Osteoblast (primary cell): ENCODE measurements around the gene HPSE2. TPM values are rescaled to one million over a fixed set of nuclear protein-coding genes. Genes with fewer than 3 reads are reported as not detected.

Experiments used
- DNase-seq: peaks from one replicate; pipeline ENCODE4 v3.0.0; 2011; ENCODE audit warnings: low spot score, mixed read lengths; ENCODE audit not compliant: insufficient read length; ENCODE audit errors: missing footprints
- H2AFZ ChIP-seq: 2 replicates; pipeline ENCODE4 v1.6.0; 2011; ENCODE audit warnings: mild to moderate bottlenecking, low read length
- H3K27ac ChIP-seq: 2 replicates; pipeline ENCODE4 v1.5.1; 2011; ENCODE audit warnings: mild to moderate bottlenecking, low read depth, low read length, moderate library complexity
- H3K27me3 ChIP-seq: 2 replicates; pipeline ENCODE4 v1.6.0; 2012; ENCODE audit warnings: mild to moderate bottlenecking, control low read depth, inconsistent platforms, low read length, moderate library complexity; ENCODE audit not compliant: insufficient read depth
- H3K36me3 ChIP-seq: 2 replicates; pipeline ENCODE4 v1.5.1; 2011; ENCODE audit warnings: mild to moderate bottlenecking, low read length, control low read depth, moderate library complexity; ENCODE audit not compliant: insufficient read depth
- H3K4me1 ChIP-seq: 2 replicates; pipeline ENCODE4 v1.5.1; 2011; ENCODE audit warnings: mild to moderate bottlenecking, low read length, control low read depth, moderate library complexity; ENCODE audit not compliant: insufficient read depth
- H3K4me2 ChIP-seq: 2 replicates; pipeline ENCODE4 v1.6.0; 2011; ENCODE audit warnings: mild to moderate bottlenecking, low read length; ENCODE audit not compliant: insufficient read depth
- H3K4me3 ChIP-seq: fragments of 200-600 bp; sonication (generic); 3 replicates; pipeline ENCODE4 v1.5.1; 2012; ENCODE audit warnings: mild to moderate bottlenecking, low read length, inconsistent platforms; ENCODE audit not compliant: insufficient read depth
- H3K79me2 ChIP-seq: 2 replicates; pipeline ENCODE4 v1.6.0; 2012; ENCODE audit warnings: mild to moderate bottlenecking, low read length, control low read depth, inconsistent platforms; ENCODE audit not compliant: insufficient read depth
- H3K9me3 ChIP-seq: 2 replicates; pipeline ENCODE4 v1.5.1; 2011; ENCODE audit warnings: low read depth, low read length, control low read depth
- H4K20me1 ChIP-seq: 2 replicates; pipeline ENCODE4 v1.6.0; 2012; ENCODE audit warnings: mild to moderate bottlenecking, low read length, control low read depth; ENCODE audit not compliant: insufficient read depth
- total RNA-seq: library from RNA; depleted of rRNA; stranded (reverse); fragments of >200 nt; gene quantifications from 2 replicates; pipeline ENCODE4 v1.2.3, GENCODE V29; 2012
- TF ChIP-seq, protein P1 (sequence below): IDR thresholded peaks from 2 replicates; pipeline ENCODE4 v1.5.1; 2011; ENCODE audit warnings: mild to moderate bottlenecking, low read depth, low read length, moderate library complexity; ENCODE audit errors: extremely low read depth

HPSE2 gene
- total RNA-seq, 1 donor = not detected

GRCh38 chr10:99119258-99119748 is 116.3 kb downstream of the HPSE2 start:
- Histone ChIP-seq H3K9me3 (no peaks in the 10 kb centered on the region), H4K20me1 (no peaks in the 10 kb centered on the region), H3K4me1 (no peaks in the 10 kb centered on the region), H3K36me3 (no peaks in the 10 kb centered on the region), H3K4me2 (no peak overlapping the region), H3K79me2 (no peaks in the 10 kb centered on the region), H2AFZ (no peak overlapping the region), H3K27me3 (no peaks in the 10 kb centered on the region), H3K27ac (no peak overlapping the region), H3K4me3 (no peak overlapping the region)
- no peak for DNase-seq
- TF ChIP-seq, protein P1, sequence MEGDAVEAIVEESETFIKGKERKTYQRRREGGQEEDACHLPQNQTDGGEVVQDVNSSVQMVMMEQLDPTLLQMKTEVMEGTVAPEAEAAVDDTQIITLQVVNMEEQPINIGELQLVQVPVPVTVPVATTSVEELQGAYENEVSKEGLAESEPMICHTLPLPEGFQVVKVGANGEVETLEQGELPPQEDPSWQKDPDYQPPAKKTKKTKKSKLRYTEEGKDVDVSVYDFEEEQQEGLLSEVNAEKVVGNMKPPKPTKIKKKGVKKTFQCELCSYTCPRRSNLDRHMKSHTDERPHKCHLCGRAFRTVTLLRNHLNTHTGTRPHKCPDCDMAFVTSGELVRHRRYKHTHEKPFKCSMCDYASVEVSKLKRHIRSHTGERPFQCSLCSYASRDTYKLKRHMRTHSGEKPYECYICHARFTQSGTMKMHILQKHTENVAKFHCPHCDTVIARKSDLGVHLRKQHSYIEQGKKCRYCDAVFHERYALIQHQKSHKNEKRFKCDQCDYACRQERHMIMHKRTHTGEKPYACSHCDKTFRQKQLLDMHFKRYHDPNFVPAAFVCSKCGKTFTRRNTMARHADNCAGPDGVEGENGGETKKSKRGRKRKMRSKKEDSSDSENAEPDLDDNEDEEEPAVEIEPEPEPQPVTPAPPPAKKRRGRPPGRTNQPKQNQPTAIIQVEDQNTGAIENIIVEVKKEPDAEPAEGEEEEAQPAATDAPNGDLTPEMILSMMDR = no peak

- H3K27me3 ChIP-seq = no peaks in the 10 kb centered on the region
- H3K4me2 ChIP-seq = no peak overlapping the region
- H3K4me1 ChIP-seq = no peaks in the 10 kb centered on the region
- no peak overlapping the region for H2AFZ ChIP-seq
- DNase-seq = no peak
- no peaks in the 10 kb centered on the region for H3K79me2 ChIP-seq
- no peaks in the 10 kb centered on the region for H3K9me3 ChIP-seq
- H4K20me1 ChIP-seq = no peaks in the 10 kb centered on the region
- TF ChIP-seq, protein P1 = no peak
- H3K36me3 ChIP-seq = no peaks in the 10 kb centered on the region
- H3K4me3 ChIP-seq = no peak overlapping the region
- H3K27ac ChIP-seq = no peak overlapping the region
Measured at GRCh38 chr10:99115703-99116102, 119.9 kb downstream of the HPSE2 start.

DNA sequence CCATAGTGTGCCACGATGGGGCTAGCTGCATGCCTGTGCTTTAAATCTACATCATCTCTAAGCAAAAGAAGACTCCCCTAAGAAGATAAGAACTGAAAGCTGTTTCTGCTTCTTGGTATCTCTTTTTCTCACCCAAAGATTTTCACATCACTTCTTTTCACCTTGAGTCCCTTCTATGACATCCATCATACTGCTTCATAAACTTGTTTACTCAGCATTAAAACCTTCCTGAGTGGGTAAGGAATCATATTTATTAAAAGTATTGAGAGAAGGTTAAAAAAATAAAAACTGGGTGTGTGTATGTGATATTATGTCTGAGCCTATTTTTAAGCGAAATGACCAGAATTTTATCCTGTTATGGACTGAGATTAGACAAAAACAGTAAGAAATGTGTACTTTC is 150.3 kb downstream of the HPSE2 start:
- no peak overlapping the region for H2AFZ ChIP-seq
- H3K79me2 ChIP-seq = no peaks in the 10 kb centered on the region
- TF ChIP-seq, protein P1 = no peak
- no peak overlapping the region for H3K4me3 ChIP-seq
- no peaks in the 10 kb centered on the region for H3K4me1 ChIP-seq
- H3K4me2 ChIP-seq = no peak overlapping the region
- no peaks in the 10 kb centered on the region for H4K20me1 ChIP-seq
- peak; percentile 11 for DNase-seq
- H3K36me3 ChIP-seq = no peaks in the 10 kb centered on the region
- no peak overlapping the region for H3K27ac ChIP-seq
- no peaks in the 10 kb centered on the region for H3K27me3 ChIP-seq
- no peaks in the 10 kb centered on the region for H3K9me3 ChIP-seq

DNA sequence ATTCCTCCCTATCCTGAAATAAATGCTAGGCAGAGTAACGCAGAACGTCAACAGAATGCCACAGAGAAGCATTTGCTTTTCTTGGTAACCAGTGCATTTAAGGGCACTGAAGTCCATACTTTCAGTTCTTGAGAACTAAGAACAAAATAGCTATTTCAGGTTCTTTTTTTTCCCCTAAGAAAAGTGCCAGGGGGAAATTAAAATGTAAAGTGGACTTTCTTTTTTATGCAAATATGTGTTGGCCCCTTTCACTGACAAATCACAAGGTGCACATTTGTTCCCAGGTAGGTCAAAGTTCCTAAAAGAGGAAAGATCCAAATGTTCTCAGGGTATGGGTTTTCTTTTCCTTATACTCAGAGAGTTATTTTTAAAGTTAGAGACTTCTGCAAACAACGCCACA is 151.5 kb downstream of the HPSE2 start:
- no peaks in the 10 kb centered on the region for H3K79me2 ChIP-seq
- no peak overlapping the region for H3K27ac ChIP-seq
- H3K4me3 ChIP-seq = no peak overlapping the region
- H3K27me3 ChIP-seq = no peaks in the 10 kb centered on the region
- H3K4me1 ChIP-seq = no peaks in the 10 kb centered on the region
- H2AFZ ChIP-seq = no peak overlapping the region
- H4K20me1 ChIP-seq = no peaks in the 10 kb centered on the region
- no peak overlapping the region for H3K4me2 ChIP-seq
- no peak for DNase-seq
- TF ChIP-seq, protein P1 = no peak
- H3K9me3 ChIP-seq = no peaks in the 10 kb centered on the region
- H3K36me3 ChIP-seq = no peaks in the 10 kb centered on the region
